ENCODE data around the gene AAGAB. TPM values are rescaled to one million over a fixed set of nuclear protein-coding genes. Genes with fewer than 3 reads are reported as not detected.
"Not testable (repeated sequence)": the region's sequence is repeated elsewhere in the genome, so short reads cannot be mapped to it uniquely, and the experiment has no call there.

Gene AAGAB
- total RNA-seq, 3 donors from 2014 or later (not counting 1 experiment from before 2014, with no cell fraction given): 41.1 to 44.3 (median 42.5) TPM

DNA sequence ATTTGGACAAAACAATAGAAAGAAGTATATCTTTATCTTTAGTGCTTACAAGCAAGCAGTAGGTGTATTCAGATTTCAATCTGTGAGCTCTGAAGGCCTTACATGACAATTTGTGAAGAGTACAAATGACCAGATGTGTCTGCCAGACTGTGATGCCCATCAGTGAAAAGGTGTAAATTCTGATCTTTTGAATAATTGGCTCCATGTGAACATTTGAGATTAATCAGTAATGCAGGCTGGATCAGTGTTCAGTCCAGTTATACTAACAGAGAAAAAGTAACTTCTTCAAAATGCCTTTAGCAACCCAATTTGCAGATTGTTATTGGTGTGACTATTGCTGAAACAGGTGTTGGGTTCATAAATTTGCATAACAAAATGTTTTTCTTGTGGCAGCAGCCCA lies 5.3 kb upstream of the AAGAB start:
- no peak overlapping the region for H3K4me3 Mint-ChIP-seq
- H3K27me3 ChIP-seq (ENCODE audit: control insufficient read depth, insufficient read depth, low read length): no peaks in the 10 kb centered on the region
- no peak overlapping the region for H3K27ac Mint-ChIP-seq
- H3K27ac ChIP-seq (ENCODE audit: low read length): no peak overlapping the region
- peaks cover 8 to 11% of the 10 kb centered on the region in 2 donors for H3K4me1 Mint-ChIP-seq
- ATAC-seq (no peak), DNase-seq (no peak)
- H3K9me3 ChIP-seq (ENCODE audit: control insufficient read depth, insufficient read depth, low read length): no peaks in the 10 kb centered on the region
- no peaks in the 10 kb centered on the region for H3K36me3 ChIP-seq (ENCODE audit: control insufficient read depth, insufficient read depth, low read length)
- no peaks in the 10 kb centered on the region for H3K9me3 Mint-ChIP-seq
- H3K27me3 Mint-ChIP-seq (ENCODE audit: low read depth in 2 of 2): peaks cover 3 to 10% of the 10 kb centered on the region in 2 donors
- peaks cover 4% of the 10 kb centered on the region for H3K4me1 ChIP-seq (ENCODE audit: control insufficient read depth, insufficient read depth, low read length)
- H3K4me3 ChIP-seq (ENCODE audit: low read length): no peak overlapping the region
- TF ChIP-seq, protein P1, sequence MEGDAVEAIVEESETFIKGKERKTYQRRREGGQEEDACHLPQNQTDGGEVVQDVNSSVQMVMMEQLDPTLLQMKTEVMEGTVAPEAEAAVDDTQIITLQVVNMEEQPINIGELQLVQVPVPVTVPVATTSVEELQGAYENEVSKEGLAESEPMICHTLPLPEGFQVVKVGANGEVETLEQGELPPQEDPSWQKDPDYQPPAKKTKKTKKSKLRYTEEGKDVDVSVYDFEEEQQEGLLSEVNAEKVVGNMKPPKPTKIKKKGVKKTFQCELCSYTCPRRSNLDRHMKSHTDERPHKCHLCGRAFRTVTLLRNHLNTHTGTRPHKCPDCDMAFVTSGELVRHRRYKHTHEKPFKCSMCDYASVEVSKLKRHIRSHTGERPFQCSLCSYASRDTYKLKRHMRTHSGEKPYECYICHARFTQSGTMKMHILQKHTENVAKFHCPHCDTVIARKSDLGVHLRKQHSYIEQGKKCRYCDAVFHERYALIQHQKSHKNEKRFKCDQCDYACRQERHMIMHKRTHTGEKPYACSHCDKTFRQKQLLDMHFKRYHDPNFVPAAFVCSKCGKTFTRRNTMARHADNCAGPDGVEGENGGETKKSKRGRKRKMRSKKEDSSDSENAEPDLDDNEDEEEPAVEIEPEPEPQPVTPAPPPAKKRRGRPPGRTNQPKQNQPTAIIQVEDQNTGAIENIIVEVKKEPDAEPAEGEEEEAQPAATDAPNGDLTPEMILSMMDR (IDR thresholded peaks at IDR 0.05): no peak
- H3K36me3 Mint-ChIP-seq: no peaks in the 10 kb centered on the region
- intact Hi-C loops (cut with micrococcal nuclease): loop anchor here (5.0 to 10.0 kb wide), 2 partner anchors 582 to 1025 kb away; partner anchors contain the start of gene RNU6-1

GRCh38 chr15:67259379-67259778 lies 4.9 kb upstream of the AAGAB start:
- Mint-ChIP-seq H3K27ac (no peak overlapping the region), H3K4me1 (peaks cover 13% of the 10 kb centered on the region in 2 donors), H3K4me3 (no peak overlapping the region), H3K27me3 (ENCODE audit: low read depth in 2 of 2) (peaks cover 3 to 10% of the 10 kb centered on the region in 2 donors), H3K9me3 (no peaks in the 10 kb centered on the region), H3K36me3 (no peaks in the 10 kb centered on the region)
- intact Hi-C loops (cut with micrococcal nuclease): loop anchor here (5.0 to 10.0 kb wide), 2 partner anchors 583 to 1025 kb away; partner anchors contain the start of gene RNU6-1
- H3K9me3 ChIP-seq (ENCODE audit: control insufficient read depth, insufficient read depth, low read length): no peaks in the 10 kb centered on the region
- H3K4me3 ChIP-seq (ENCODE audit: low read length): no peak overlapping the region
- no peak for DNase-seq
- H3K4me1 ChIP-seq (ENCODE audit: control insufficient read depth, insufficient read depth, low read length): peaks cover 4% of the 10 kb centered on the region
- H3K36me3 ChIP-seq (ENCODE audit: control insufficient read depth, insufficient read depth, low read length): no peaks in the 10 kb centered on the region
- H3K27me3 ChIP-seq (ENCODE audit: control insufficient read depth, insufficient read depth, low read length): no peaks in the 10 kb centered on the region
- TF ChIP-seq, protein P1 (IDR thresholded peaks at IDR 0.05): no peak
- no peak for ATAC-seq
- no peak overlapping the region for H3K27ac ChIP-seq (ENCODE audit: low read length)

DNA sequence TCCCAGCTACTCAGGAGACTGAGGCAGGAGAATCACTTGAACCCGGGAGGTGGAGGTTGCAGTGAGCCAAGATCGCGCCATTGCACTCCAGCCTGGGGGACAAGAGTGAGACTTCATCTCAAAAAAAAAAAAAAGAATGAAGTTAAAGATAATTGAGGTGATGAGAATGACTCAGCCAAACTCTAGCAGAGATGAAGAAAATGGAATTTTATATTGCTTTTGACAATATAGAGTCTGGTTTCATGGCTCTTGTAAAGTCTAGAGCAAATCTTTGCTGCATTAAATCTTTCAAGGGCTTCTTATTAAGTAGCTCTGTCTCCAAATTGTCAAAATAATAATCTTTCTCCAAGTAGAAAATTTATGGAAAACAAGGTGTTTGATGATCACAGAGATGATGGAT lies 4.0 kb upstream of the AAGAB start:
- not testable (repeated sequence) for H3K36me3 Mint-ChIP-seq; H3K4me3 Mint-ChIP-seq; H3K9me3 ChIP-seq (ENCODE audit: control insufficient read depth, insufficient read depth, low read length); H3K36me3 ChIP-seq (ENCODE audit: control insufficient read depth, insufficient read depth, low read length); H3K4me1 ChIP-seq (ENCODE audit: control insufficient read depth, insufficient read depth, low read length); DNase-seq; H3K27me3 ChIP-seq (ENCODE audit: control insufficient read depth, insufficient read depth, low read length); H3K27ac Mint-ChIP-seq; H3K27ac ChIP-seq (ENCODE audit: low read length); H3K4me3 ChIP-seq (ENCODE audit: low read length); H3K9me3 Mint-ChIP-seq; H3K27me3 Mint-ChIP-seq (ENCODE audit: low read depth in 2 of 2); ATAC-seq
- intact Hi-C loops (cut with micrococcal nuclease): loop anchor here (5.0 to 10.0 kb wide), 2 partner anchors 584 to 1026 kb away; partner anchors contain the start of gene RNU6-1
- 96% methylated on average over 3 of the region's 3 CpGs for WGBS (ENCODE audit: insufficient coverage)
- H3K4me1 Mint-ChIP-seq: peaks cover 22 to 23% of the 10 kb centered on the region in 2 donors

- Mint-ChIP-seq H3K4me1 (peaks cover 29 to 37% of the 10 kb centered on the region in 2 donors), H3K27me3 (ENCODE audit: low read depth in 2 of 2) (peaks cover 3 to 10% of the 10 kb centered on the region in 2 donors), H3K36me3 (no peaks in the 10 kb centered on the region), H3K27ac (peak overlapping the region; percentile 95 to 98), H3K9me3 (no peaks in the 10 kb centered on the region), H3K4me3 (peak overlapping the region; percentile 99)
- intact Hi-C loops (cut with micrococcal nuclease): loop anchor here (5.0 to 10.0 kb wide), 2 partner anchors 586 to 1029 kb away; partner anchors contain the start of gene RNU6-1
- 92% methylated on average over 3 of the region's 3 CpGs for WGBS (ENCODE audit: insufficient coverage)
- Histone ChIP-seq H3K27me3 (ENCODE audit: control insufficient read depth, insufficient read depth, low read length) (no peaks in the 10 kb centered on the region), H3K9me3 (ENCODE audit: control insufficient read depth, insufficient read depth, low read length) (no peaks in the 10 kb centered on the region), H3K4me1 (ENCODE audit: control insufficient read depth, insufficient read depth, low read length) (peaks cover 15% of the 10 kb centered on the region), H3K27ac (ENCODE audit: low read length) (no peak overlapping the region), H3K36me3 (ENCODE audit: control insufficient read depth, insufficient read depth, low read length) (no peaks in the 10 kb centered on the region), H3K4me3 (ENCODE audit: low read length) (no peak overlapping the region)
- TF ChIP-seq, protein P1 (IDR thresholded peaks at IDR 0.05): no peak
- DNase-seq (no peak), ATAC-seq (no peak)
These were observed 1.6 kb upstream of the AAGAB start for GRCh38 chr15:67256051-67256450.

Measured in natural killer cell (primary cell).